Fibroblast of the aortic adventitia (primary cell): ENCODE measurements around the gene RAB43. TPM values are rescaled to one million over a fixed set of nuclear protein-coding genes. Genes with fewer than 3 reads are reported as not detected.
A peak's percentile ranks its signal among the peaks of the same experiment; 100 is the strongest.
"Not testable (repeated sequence)": the region's sequence is repeated elsewhere in the genome, so short reads cannot be mapped to it uniquely, and the experiment has no call there.

Experiments used
- DNase-seq: peaks from one replicate; pipeline ENCODE4 v3.0.0-alpha.2; 2010; ENCODE audit warnings: low read depth
- H3K4me3 ChIP-seq: 2 replicates; pipeline ENCODE4 v1.5.1; 2011; ENCODE audit warnings: low read depth, mild to moderate bottlenecking, control low read depth, low read length, moderate library complexity
- total RNA-seq: library from RNA; depleted of rRNA; stranded (reverse); fragments of >200 nt; gene quantifications from 2 replicates; pipeline ENCODE4 v1.2.3, GENCODE V29; 2012; ENCODE audit warnings: low replicate concordance
- TF ChIP-seq, protein P1 (sequence below): IDR thresholded peaks from 2 replicates; pipeline ENCODE4 v1.5.1; 2011; ENCODE audit warnings: mild to moderate bottlenecking, low read length, control low read depth, inconsistent platforms; ENCODE audit not compliant: insufficient read depth

RAB43 gene
- total RNA-seq, 1 donor, result 5.1 TPM

DNA sequence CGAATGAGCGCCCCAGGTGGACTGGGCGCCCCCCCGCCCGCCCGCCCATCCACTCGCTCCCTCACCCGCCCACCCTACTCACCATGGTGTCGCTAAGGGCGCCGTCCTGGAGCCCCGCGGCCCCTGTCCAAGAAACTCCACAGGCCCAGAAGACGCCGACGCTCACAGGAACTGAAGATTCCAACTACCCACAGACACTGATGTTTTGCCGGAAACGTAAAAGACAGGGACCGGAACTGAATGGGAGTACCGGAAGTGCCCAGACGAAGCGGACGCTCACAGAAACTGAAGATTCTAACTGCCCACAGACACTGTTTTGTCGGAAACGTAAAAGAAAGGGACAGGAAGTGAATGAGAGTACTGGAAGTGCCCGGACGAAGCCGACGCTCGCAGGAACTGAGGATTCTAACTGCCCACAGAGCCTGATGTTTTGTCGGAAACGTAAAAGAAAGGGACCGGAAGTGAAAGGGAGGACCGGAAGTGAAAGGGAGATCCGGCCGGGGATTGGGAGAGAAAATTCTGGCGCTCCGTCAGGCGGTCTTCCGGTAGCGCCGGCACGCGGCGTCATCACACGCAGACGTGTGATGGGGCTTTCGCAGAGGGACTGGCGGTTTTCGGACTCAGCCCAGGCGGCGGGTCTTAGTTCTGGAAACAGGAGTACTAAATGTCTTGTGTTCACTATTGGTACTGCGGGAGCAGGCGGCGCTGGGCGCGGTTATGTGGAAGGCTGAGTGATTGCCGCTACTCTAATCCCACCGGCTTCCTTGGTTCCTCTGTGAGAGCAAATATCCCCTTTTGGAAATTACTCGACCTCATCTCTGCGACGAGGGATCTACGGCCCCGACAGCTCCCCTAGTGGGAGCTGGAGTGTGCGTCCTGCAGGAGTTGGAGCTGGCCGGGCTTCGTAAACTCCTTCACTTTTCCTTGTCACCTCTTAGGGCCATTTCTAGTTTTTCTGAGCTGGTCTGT is 39.6 kb upstream of the RAB43 start, which contains the start of gene ISY1:
Gene ISY1, minus strand, starts transcription at position 173 of the 969 bp plus-strand sequence. Its CDS starts 88 bp downstream, at position 85.
- TF ChIP-seq, protein P1, sequence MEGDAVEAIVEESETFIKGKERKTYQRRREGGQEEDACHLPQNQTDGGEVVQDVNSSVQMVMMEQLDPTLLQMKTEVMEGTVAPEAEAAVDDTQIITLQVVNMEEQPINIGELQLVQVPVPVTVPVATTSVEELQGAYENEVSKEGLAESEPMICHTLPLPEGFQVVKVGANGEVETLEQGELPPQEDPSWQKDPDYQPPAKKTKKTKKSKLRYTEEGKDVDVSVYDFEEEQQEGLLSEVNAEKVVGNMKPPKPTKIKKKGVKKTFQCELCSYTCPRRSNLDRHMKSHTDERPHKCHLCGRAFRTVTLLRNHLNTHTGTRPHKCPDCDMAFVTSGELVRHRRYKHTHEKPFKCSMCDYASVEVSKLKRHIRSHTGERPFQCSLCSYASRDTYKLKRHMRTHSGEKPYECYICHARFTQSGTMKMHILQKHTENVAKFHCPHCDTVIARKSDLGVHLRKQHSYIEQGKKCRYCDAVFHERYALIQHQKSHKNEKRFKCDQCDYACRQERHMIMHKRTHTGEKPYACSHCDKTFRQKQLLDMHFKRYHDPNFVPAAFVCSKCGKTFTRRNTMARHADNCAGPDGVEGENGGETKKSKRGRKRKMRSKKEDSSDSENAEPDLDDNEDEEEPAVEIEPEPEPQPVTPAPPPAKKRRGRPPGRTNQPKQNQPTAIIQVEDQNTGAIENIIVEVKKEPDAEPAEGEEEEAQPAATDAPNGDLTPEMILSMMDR, result peak; percentile 88

DNA sequence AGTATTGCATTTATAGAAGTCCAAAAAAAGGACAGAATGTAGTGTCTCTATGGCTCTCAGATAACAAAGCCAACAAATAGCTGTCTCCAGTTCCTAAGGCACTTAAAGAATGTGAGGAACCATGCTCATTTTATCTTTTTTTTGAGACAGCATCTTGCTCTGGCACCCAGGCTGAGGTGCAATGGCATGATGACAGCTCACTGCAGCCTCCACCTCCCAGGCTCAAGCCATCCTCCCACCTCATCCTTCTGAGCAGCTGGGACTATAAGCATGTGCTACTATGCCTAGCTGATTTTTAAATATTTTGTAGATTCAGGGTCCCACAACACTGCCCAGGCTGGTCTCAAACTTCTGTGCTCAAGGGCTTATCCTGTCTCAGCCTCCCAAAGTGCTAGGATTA is 23.2 kb upstream of the RAB43 start:
- TF ChIP-seq, protein P1, result no peak
- no peak for DNase-seq
- no peak overlapping the region for H3K4me3 ChIP-seq

More for the DNA sequence above, 39.6 kb upstream of the RAB43 start, which contains the start of gene ISY1:
- peak; percentile 99 for DNase-seq
- peak within 1 kb of the TSS; percentile 92 for H3K4me3 ChIP-seq

DNA sequence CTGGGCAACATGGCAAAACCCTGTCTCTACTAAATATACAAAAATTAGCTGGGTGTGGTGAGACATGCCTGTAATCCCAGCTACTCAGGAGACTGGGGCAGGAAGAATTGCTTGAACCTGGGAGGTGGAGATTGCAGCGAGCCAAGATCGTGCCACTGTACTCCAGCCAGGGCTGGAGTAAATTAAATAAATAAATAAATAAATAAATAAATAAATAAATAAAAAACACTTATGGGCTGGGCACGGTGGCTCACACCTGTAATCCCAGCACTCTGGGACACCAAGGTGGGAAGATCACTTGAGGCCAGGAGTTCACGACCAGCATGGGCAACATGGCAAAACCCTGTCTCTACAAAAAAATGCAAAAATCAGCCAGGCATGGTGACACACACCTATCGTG is 19.4 kb upstream of the RAB43 start:
- not testable (repeated sequence) for DNase-seq, H3K4me3 ChIP-seq

DNA sequence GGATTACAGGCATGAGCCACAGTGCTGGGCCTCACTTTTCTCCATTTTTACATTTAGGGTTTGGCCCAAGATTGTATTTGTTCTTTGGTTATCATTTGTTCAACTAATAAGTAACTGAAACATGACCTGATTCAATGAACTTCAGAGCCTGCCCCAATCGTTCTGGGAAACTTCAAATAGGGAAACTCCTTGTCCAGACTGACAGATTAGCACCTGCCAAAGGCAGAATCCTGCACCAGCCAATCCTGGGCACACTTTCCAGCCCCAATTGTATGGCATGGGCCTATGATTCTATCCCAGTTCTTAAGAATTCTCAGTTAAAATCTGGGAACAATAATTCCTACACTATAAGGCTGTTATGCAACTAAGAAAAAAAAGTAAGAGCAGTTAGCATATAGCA is 18.3 kb upstream of the RAB43 start:
- H3K4me3 ChIP-seq, result no peak overlapping the region
- no peak for DNase-seq
- TF ChIP-seq, protein P1, result no peak

DNA sequence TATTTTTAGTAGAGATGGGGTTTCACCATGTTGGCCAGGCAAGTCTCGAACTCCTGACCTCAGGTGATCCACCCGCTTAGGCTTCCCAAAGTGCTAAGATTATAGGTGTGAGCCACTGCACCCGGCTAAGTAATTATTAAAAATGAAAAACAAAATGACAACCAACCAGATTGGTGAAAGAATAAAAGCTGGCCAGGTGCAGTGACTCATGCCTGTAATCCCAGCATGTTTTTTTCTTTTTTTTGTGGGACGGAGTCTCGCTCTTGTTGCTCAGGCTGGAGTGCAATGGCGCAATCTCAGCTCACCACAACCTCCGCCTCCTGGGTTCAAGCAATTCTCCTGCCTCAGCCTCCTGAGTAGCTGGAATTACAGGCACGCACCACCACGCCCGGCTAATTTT is 14.7 kb upstream of the RAB43 start:
- H3K4me3 ChIP-seq, DNase-seq: not testable (repeated sequence)

DNA sequence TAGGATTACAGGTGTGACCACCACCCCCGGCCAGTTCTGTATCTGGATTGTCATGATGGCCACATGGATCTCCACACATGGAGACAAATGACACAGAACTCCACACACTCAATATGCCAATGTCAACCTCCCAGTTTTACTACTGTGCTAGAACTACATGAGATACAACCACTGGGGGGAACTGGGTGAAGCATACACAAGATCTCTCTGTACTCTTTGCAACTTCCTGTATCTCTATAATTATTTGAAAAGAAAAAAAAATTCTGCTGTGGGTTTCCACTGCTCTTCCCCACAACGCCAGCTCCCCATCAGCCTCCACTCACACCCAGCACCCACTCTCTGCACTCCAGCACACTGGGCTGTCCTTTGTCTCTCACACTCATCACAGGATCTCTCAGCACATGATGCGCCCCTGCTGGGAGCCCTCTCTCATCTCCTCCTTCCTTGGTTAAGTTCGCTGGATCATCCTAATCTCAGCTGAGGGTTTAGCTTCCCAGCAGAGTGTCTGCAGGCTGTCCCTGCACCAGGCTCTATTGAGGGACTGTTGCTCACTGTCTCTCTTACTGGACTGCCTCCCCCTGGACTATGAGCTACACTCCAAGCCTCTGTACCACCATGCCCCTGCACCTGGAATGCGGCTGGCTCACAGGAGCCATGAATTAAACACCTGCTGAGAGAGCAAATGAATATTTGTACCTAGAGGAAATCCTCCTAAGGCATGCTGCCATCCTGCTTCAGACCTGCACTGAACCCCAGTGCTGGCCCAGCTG is 10.7 kb upstream of the RAB43 start:
- no peak overlapping the region for H3K4me3 ChIP-seq
- TF ChIP-seq, protein P1, result no peak
- no peak for DNase-seq

DNA sequence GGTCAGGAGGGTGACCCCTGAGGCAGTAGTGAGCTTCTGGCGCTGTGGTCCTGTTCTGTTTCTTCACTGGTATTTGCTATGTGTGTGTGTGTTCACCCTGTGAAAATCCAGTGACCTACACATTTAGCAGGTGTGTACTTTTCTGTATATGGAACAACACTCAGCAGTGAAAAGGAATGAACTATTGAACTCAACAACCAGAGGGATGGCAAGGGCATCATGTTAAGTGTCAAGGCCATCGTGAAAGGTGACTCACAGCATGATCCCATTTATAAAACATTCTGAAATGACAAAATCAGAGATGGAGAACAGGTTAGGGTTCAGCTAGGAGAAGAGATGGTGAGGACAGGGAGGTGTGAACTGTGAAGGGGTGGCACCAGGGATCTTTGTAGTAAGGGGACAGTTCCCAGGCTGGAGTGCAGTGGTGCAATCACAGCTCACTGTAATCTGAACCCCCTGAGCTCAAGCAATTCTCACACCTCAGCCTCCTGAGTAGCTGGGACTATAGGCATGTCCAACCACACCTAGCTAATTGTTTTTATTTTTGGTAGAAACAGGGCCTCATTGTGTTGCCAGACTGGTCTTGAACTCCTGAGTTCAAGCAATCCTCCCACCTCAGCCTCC is 10.0 kb upstream of the RAB43 start:
- DNase-seq, result no peak
- no peak overlapping the region for H3K4me3 ChIP-seq
- TF ChIP-seq, protein P1, result no peak
